ENCODE measurements around the gene COL5A1. TPM values are rescaled to one million over a fixed set of nuclear protein-coding genes. Genes with fewer than 3 reads are reported as not detected.
"Not testable (repeated sequence)": the region's sequence is repeated elsewhere in the genome, so short reads cannot be mapped to it uniquely, and the experiment has no call there.

The COL5A1 gene
- total RNA-seq, 2 experiments from 2014 or later, result 0.10 TPM; not detected in 1

DNA sequence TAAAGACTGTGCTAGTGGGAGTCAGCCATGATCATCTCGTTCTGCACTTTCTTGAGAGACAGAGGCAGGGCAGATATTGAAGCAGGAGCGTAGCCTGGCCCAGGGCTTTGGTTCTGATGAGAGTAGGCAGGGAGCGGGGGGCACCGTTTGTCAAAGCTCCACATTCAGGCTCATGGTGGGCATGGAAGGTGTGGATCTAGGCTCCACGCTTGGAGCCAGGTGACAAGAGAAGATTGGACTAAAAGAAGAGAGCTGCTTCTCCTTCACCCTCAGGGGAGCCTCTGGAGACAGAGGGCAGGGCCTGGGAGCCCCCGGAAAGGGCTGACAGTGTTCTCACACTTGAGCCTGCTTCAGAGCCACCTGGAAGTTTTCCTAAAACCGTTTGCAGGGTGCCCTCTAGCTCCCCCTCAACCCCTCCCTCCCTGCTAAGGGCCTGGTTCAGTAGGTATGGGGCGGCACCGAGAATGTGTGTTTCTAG lies 214.3 kb downstream of the COL5A1 start:
- Mint-ChIP-seq H3K4me1 (ENCODE audit: low read depth) (peaks cover 11% of the 10 kb centered on the region), H3K27ac (no peak overlapping the region), H3K27me3 (ENCODE audit: low read depth) (peaks cover 19% of the 10 kb centered on the region), H3K9me3 (peaks cover 3% of the 10 kb centered on the region), H3K36me3 (ENCODE audit: low read depth) (no peaks in the 10 kb centered on the region), H3K4me3 (no peak overlapping the region)
- no peak for DNase-seq
- intact Hi-C loops (cut with micrococcal nuclease), result no loop called here
- CTCF ChIA-PET, result no interaction called here

DNA sequence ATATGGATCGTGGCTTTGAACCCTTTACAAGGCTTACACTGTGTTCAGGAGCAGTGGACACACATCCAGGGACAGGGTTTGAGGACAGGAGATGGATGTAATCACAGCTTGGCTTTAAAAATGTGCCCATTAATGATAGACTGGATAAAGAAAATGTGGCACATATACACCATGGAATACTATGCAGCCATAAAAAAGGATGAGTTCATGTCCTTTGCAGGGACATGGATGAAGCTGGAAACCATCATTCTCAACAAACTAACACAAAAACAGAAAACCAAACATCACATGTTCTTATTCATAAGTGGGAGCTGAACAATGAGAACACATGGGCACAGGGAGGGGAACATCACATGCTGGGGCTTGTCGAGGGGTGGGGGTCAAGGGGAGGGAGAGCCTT lies 215.8 kb downstream of the COL5A1 start:
- H3K4me3 Mint-ChIP-seq; CTCF ChIA-PET; intact Hi-C loops (cut with micrococcal nuclease); H3K9me3 Mint-ChIP-seq; H3K36me3 Mint-ChIP-seq (ENCODE audit: low read depth); H3K27ac Mint-ChIP-seq; DNase-seq: not testable (repeated sequence)
- Mint-ChIP-seq H3K27me3 (ENCODE audit: low read depth) (peaks cover 19% of the 10 kb centered on the region), H3K4me1 (ENCODE audit: low read depth) (peaks cover 11% of the 10 kb centered on the region)

DNA sequence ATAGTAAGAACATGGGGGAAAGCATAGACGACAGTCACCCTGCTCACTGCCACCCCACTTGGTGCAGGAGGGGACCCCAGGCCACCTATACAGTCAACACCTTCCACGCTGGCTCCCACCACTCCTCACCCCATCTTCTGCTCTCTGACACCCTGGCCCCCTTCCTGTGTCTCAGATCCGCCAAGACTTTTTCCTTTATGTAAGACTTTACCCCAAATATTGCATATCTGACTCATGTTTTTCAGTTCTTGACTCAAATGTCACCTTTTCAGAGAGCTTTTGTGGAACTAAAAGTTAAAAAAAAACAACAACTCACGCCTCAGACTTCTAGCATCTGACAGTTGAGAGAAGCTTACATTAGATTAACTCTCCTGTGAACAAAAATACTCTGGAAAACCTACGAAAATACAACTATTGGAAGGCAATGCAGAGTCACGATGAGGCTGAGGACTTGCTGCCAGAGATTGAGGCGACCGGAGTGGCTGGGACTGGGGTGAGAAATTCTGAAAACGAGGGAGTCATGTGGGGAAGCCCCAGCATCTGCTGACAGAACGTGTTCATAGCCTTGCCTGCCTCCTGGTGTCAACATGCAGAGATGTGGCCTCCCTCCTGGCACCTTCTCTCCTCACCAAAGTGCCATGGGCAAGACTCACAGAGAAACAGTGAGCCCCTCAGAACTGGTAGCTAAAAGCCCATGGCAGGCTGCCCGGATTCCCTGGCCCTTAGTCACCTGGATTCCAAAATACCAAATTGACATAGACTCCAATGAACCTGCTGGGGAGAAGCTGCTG lies 216.6 kb downstream of the COL5A1 start:
- intact Hi-C loops (cut with micrococcal nuclease), result loop anchor here (1.0 to 2.0 kb wide), 2 partner anchors 159 to 409 kb away; no protein-coding TSS in a partner anchor
- peaks cover 11% of the 10 kb centered on the region for H3K4me1 Mint-ChIP-seq (ENCODE audit: low read depth)
- peaks cover 3% of the 10 kb centered on the region for H3K9me3 Mint-ChIP-seq
- peaks cover 19% of the 10 kb centered on the region for H3K27me3 Mint-ChIP-seq (ENCODE audit: low read depth)
- H3K36me3 Mint-ChIP-seq (ENCODE audit: low read depth), result no peaks in the 10 kb centered on the region
- no peak overlapping the region for H3K4me3 Mint-ChIP-seq
- CTCF ChIA-PET, result interaction anchor here (1.0 kb wide), 1 partner anchor 24 kb away, joined by 3 read pairs; no protein-coding TSS in a partner anchor
- peak overlapping the region; percentile 67 for H3K27ac Mint-ChIP-seq
- DNase-seq, result peak; percentile 75

DNA sequence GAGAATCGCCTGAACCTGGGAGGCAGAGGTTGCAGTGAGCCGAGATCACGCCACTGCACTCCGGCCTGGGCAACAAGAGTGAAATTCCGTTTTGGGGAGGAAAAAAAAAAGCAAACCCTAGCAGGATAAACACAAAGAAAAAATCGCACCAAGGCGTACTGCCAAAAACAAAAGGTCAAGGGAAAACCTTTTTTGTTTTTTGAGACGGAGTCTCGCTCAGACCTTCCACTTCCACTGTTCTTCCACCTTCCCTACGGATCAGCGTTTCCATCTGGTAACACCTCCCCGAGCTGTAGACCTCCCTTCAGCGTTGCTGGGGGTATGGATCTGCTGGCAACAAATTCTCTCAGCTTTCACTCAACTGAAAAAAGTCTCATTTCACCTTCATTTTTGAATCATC lies 218.9 kb downstream of the COL5A1 start:
- Mint-ChIP-seq H3K4me1 (ENCODE audit: low read depth) (peaks cover 11% of the 10 kb centered on the region), H3K4me3 (no peak overlapping the region), H3K27ac (no peak overlapping the region), H3K27me3 (ENCODE audit: low read depth) (peaks cover 19% of the 10 kb centered on the region), H3K36me3 (ENCODE audit: low read depth) (no peaks in the 10 kb centered on the region), H3K9me3 (peaks cover 3% of the 10 kb centered on the region)
- CTCF ChIA-PET, result no interaction called here
- intact Hi-C loops (cut with micrococcal nuclease), result no loop called here
- no peak for DNase-seq

DNA sequence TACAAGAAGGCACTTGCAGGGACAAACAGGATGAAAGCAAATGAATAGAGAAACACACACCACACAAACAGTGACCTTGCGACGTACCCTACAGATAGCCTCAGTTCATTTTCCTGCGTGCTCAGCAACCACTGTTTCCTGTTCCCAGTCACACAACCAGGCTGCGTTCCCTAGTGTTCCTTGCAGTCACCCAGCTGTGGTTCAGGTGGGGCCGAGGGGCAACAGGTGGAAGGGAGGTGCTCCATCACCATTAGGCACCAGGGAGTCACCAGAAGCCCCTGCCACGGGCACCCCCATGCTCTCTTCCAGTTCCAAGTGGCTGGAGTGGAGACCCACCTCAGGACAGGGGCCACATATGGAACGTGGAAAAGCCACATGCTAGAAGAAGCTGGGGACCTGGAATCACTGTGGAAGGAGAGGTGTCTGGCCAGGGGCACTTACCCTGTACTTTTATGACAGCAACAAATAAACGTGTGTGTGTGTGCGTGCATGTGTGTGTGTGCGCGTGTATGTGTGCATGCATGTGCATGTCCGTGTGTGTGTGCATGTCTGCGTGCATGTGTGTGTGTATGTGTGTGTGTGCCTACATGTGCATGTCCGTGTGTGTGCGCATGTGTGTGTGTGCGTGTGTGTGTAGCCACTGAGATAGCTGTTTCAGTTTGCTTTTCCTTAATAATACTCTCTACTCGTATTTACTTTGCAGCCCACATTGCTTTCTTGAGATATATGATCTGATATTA lies 220.2 kb downstream of the COL5A1 start:
- H3K27ac Mint-ChIP-seq, result no peak overlapping the region
- no peaks in the 10 kb centered on the region for H3K36me3 Mint-ChIP-seq (ENCODE audit: low read depth)
- intact Hi-C loops (cut with micrococcal nuclease), result no loop called here
- CTCF ChIA-PET, result no interaction called here
- H3K9me3 Mint-ChIP-seq, result peaks cover 3% of the 10 kb centered on the region
- H3K4me3 Mint-ChIP-seq, result no peak overlapping the region
- H3K27me3 Mint-ChIP-seq (ENCODE audit: low read depth), result peaks cover 9% of the 10 kb centered on the region
- H3K4me1 Mint-ChIP-seq (ENCODE audit: low read depth), result peaks cover 11% of the 10 kb centered on the region
- no peak for DNase-seq

DNA sequence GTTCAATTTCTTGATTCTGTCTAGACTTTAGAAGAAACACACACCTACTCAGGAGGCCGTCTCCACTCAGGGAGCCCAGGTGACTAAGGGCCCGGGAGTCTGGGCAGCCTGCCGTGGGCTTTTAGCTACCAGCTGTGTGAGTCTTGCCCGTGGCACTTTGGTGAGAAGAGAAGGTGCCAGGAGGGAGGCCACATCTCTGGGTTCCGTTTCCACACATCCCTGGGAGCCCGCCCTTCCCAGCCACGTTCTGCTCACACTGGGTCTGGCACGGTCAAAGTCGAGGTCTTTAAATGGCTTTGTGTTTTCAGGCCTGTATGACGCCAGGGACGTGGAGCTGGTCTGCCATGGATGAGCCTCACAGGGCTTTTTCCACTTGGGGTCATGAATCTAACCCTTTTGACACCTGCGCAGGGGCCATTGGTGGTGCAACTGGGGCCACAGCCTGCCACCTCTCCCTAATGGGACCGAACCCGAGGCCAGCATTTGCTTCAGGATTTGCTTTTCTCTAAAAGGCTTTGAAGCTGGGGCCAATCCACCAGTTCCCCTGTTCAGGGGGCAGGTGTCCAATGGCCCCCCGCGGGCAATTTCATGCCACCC lies 221.8 kb downstream of the COL5A1 start:
- Mint-ChIP-seq H3K36me3 (ENCODE audit: low read depth) (no peaks in the 10 kb centered on the region), H3K27me3 (ENCODE audit: low read depth) (peaks cover 3% of the 10 kb centered on the region), H3K4me3 (no peak overlapping the region), H3K27ac (no peak overlapping the region), H3K9me3 (peaks cover 3% of the 10 kb centered on the region), H3K4me1 (ENCODE audit: low read depth) (peaks cover 4% of the 10 kb centered on the region)
- DNase-seq, result no peak
- intact Hi-C loops (cut with micrococcal nuclease), result no loop called here
- CTCF ChIA-PET, result no interaction called here

DNA sequence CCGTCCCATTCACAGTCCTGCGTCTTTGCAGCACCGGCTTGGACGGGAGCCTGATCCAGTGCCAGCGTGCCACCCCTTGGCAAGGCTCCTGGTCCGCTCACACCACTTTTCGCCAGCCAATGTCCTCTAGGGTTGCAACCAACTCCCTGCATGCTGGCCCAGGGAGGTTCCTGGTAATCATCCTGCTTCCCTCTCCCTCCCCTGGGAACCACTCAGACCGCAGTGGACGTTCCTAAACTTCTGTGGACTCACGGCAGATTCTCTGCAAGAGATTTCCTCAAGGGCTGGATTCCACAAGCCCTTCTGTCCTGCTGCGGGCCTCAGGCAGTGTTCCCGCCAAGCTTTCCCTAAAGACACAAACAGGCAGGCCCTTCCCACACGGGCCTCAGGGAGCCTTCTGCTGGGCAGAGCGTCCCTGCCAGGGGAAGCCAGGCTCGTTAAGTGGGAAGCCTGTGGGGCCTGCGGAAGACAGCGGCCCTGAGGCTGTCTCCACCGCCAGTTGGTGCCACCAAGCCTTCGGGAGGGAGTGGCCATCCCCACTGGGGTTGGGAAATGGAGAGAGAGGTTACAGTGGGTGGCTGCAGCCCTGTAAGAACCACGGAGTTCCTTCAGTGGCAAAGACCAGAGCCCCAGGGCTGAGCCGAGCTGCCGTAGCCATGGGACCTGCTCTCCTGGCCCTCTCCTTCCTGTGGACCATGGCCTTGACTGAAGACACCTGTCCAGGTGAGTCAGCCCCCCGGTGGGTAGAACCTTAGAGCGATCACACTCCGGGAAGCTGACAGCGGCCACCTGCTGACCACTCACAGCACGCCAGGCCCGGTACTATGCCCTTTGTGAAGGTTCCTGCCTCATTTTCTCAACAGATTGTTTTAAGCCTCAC lies 222.6 kb downstream of the COL5A1 start:
- Mint-ChIP-seq H3K36me3 (ENCODE audit: low read depth) (no peaks in the 10 kb centered on the region), H3K4me3 (no peak overlapping the region), H3K27me3 (ENCODE audit: low read depth) (peaks cover 3% of the 10 kb centered on the region), H3K4me1 (ENCODE audit: low read depth) (no peaks in the 10 kb centered on the region), H3K9me3 (peaks cover 1% of the 10 kb centered on the region), H3K27ac (no peak overlapping the region)
- CTCF ChIA-PET, result no interaction called here
- no peak for DNase-seq
- intact Hi-C loops (cut with micrococcal nuclease), result no loop called here

DNA sequence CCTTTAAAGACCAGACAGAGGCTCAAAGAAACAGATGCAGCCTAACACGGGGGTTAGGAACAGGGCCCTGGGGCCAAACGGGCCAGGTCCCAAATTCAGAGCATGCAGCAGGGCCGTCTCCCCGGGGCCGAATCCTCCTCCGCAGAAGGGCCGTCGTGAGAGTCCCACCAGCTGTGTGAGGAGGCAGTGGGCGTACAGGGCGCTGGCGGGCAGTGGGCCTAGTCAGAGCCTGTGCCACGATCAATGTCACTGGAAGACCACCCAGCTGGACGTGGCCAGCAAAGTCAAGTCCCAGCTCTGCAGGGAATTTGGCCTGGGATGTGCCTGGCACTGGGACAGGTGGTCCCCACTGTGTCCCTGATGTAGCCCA lies 223.2 kb downstream of the COL5A1 start:
- no peaks in the 10 kb centered on the region for H3K36me3 Mint-ChIP-seq (ENCODE audit: low read depth)
- no peak for DNase-seq
- no peak overlapping the region for H3K27ac Mint-ChIP-seq
- no peak overlapping the region for H3K4me3 Mint-ChIP-seq
- H3K27me3 Mint-ChIP-seq (ENCODE audit: low read depth), result peaks cover 3% of the 10 kb centered on the region
- peaks cover 1% of the 10 kb centered on the region for H3K9me3 Mint-ChIP-seq
- H3K4me1 Mint-ChIP-seq (ENCODE audit: low read depth), result no peaks in the 10 kb centered on the region
- CTCF ChIA-PET, result no interaction called here
- intact Hi-C loops (cut with micrococcal nuclease), result no loop called here

DNA sequence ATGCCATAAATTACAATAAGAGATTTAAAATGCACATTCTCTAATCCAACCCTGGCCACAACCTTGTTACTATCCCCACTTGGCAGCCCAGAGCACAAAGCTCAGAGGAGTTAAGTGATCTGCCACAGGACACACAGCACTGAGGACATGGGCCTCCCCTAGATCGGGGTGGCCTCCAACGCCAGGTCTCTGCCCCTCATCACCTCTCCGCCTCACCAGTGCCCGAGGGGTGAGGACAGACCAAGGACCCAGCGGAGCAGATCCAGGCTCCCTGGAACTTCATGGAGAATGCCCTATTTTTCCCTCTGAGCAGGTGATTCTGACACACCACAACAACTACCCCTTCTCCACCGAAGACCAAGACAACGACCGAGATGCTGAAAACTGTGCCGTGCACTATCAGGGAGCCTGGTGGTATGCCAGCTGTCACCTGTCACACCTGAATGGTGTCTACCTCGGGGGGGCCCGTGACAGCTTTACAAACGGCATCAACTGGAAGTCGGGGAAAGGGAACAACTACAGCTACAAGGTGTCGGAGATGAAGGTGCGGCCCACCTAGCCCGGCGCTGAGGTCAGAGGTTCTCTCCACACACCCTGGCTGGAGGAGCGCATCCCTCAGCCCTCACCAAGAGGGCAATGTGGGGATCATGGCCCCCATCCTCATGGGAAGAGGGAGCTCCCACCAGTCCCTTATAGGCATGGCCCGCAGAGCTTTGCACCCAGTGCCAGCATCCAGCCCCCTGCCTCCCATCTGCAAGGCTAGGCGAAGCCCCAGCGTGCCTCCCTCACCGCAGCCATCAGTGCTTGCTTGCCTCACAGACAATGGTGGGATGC lies 226.5 kb downstream of the COL5A1 start:
- intact Hi-C loops (cut with micrococcal nuclease), result no loop called here

DNA sequence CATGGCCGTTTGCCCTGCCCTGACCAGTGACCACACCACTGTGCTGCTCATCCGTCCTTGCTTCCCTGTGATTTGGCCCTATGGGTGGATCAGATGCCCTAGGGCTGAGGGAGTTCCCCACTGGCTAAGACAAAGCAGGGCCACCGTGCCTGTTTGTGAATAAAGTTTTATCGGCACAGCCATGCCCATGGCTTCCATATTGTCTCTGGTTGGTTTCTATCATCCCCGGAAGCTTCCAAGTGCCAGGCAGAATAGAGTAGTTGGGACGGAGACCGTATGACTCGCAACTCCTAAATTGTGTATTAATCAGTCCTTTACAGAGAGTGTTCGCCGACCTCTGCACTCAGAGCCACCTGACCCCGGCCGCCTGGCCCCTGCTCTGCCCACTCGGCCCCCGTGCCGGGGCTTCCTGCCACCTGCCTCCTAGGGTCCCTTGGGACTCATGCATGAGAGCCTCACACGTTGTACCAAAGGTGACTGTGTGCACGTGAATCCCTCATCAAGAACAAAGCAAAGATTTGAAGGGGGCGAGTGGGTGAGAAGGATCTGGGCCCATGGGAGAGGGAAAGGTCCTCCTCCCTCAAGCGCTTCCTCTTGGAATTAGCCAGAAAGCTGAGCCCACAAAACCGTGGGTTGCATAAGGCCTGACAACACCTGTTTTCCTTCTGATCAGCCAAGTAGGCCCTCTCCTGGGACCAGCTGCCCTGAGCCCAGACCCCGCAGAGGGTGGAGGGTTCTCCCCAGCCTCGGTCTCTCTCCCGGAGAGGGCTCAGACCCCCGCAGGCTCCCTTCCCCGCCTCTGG lies 227.3 kb downstream of the COL5A1 start:
- Mint-ChIP-seq H3K4me1 (ENCODE audit: low read depth) (no peaks in the 10 kb centered on the region), H3K9me3 (no peaks in the 10 kb centered on the region)

More for the DNA sequence above, 226.5 kb downstream of the COL5A1 start:
- Mint-ChIP-seq H3K9me3 (no peaks in the 10 kb centered on the region), H3K27ac (no peak overlapping the region), H3K27me3 (ENCODE audit: low read depth) (peaks cover 1% of the 10 kb centered on the region), H3K4me3 (no peak overlapping the region), H3K36me3 (ENCODE audit: low read depth) (no peaks in the 10 kb centered on the region), H3K4me1 (ENCODE audit: low read depth) (no peaks in the 10 kb centered on the region)
- DNase-seq, result no peak
- CTCF ChIA-PET, result no interaction called here

More for the DNA sequence above, 227.3 kb downstream of the COL5A1 start:
- intact Hi-C loops (cut with micrococcal nuclease), result no loop called here
- Mint-ChIP-seq H3K27me3 (ENCODE audit: low read depth) (peaks cover 1% of the 10 kb centered on the region), H3K27ac (no peak overlapping the region), H3K36me3 (ENCODE audit: low read depth) (no peaks in the 10 kb centered on the region), H3K4me3 (no peak overlapping the region)
- CTCF ChIA-PET, result no interaction called here
- no peak for DNase-seq

Data from activated naive CD4-positive, alpha-beta T cell treated with anti-CD3 and anti-CD28 coated beads for 36 hours (primary cell).